SIG-M5 treated with dmso at 0.1 percent for 504 hours (cell line): Measurements from ENCODE around the gene SEMA3A.
"Not testable (repeated sequence)": the region's sequence is repeated elsewhere in the genome, so short reads cannot be mapped to it uniquely, and the experiment has no call there.

Experiments
- DNase-seq: peaks from one replicate; lab custom pipeline; 2025; ENCODE audit not compliant: unreplicated experiment; lab: John Stamatoyannopoulos, UW

SEMA3A gene

DNA sequence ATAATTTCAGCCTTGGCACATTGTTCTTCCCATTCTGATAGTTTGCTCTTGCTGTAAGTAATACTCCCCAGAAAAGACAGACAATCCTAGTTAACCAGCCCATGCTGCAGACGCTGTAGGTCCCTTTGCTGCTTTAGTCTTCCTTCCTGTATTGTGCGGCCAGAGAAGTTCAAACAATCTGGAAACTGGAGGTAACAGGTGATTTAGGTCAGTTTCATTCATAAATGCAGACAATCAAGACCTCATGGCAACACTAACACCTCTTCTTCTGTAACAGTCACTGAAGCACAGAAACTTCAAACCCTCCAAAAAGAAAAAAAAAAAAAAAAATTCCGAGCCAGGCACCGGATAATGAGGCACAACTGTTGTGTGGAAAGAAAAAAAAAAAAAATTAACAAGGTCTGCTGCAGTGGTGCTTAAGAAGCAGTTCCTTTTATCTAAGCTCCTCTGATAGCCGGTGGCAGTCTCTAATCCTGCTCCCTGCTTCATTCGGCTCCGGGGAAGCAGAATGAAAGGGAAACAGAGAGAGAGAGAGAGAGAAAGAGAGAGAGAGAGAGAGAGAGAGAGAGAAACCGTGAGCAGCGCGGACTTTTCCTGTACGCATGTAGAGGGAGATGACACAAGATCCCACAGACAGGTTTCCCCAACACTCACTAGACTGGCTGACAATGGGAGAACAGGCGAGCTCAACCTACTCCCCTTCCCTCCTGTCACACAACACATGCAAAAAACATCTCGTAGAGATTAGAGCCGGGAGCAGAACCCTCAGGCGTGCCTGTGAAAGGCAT, at the start of gene SEMA3A:
Gene SEMA3A, minus strand, starts transcription at position 306 of the 788 bp plus-strand sequence. Its CDS starts 203 bp downstream, at position 103.
- peak; percentile 17 for DNase-seq

DNA sequence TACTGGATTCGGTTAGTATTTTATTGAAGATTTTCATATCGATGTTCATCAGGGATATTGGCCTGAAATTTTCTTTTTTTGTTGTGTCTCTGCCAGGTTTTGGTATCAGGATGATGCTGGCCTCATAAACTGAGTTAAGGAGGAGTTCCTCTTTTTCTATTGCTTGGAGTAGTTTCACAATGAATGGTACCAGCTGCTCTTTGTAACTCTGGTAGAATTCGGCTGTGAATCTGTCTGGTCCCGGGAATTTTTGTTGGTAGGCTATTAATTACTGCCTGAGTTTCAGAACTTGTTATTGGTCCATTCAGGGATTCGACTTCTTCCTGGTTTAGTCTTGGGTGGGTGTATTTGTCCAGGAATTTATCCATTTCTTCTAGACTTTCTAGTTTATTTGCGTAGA, 48.4 kb upstream of the SEMA3A start:
- DNase-seq = peak; percentile 49

DNA sequence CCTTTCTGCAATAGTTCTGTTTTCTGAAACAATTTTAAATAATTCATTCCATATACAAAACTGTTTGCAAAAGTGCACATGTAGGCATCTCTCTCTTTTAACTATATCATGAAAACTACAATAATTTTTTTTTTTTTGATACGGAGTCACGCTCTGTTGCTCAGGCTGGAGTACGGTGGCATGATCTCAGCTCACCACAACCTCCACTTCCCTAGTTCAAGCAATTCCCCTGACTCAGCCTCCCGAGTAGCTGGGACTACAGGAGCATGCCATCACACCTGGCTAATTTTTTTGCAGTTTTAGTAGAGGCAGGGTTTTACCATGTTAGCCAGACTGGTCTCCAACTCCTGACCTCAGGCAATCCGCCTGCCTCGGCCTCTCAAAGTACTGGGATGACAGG, 44.0 kb upstream of the SEMA3A start:
- no peak for DNase-seq

DNA sequence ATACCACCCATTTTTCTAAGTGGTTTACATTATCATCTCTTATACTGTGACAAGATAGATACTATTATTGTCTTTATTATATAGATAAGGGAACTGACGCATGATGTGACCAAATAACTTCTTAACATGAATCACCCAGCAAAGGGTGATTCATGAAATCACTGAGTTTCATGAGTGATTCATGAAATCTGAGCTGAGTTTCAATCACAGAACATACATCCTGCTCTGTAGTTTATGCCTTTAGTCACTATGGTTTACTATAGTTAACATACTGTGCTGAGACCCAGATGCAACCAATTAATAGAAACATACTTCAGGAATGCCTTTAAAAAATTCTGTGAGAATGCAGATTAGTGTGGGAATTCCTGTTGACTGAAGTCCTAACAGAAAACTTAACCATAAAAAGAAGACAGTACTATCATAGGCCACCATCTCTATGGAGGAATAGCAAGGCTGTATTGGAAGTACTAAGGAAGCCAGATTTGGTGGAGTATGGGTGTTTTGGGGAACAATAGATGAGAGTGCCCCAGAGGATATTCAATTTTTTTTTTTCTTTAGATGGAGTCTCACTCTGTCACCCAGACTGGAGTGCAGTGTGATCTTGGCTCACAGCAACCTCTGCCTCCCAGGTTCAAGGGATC, 43.1 kb upstream of the SEMA3A start:
- DNase-seq = no peak

DNA sequence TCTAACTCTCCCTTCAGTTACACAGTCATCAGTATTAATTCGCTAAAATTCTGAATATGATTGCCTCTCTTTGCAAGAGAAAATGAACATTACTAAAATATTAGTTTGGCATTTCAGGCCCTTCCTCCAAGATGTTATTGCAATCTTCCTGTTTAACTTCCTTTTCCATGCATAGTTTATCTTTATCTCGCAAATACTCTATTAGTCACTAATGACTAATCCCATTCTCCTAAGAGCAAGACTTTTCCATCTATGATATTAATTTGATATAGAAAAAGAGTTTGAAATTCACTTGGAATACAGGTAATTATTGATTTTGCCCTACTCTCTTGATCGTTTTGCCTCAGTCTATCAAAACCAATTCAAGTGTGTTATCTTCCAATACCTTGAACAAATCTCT, 41.8 kb upstream of the SEMA3A start:
- DNase-seq = no peak

DNA sequence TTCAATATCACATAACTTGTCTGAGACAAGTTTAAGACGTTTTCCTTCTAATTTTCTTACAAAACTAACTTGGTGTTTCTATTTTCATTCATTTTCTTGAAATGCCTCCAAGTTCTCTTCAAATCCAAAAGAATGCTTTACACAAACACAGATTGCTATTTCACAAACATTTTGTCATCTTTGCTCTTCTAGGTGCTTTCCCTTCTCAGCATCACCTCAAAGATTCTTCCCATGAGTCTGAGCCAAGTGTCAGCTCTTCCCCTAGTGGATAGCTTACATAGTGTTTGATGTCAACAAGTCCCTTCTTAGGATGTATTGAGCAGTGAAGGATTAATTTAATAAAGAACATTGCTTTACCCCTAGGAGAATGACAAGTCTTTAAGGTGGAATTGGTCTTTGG, 38.1 kb upstream of the SEMA3A start:
- peak; percentile 6 for DNase-seq

DNA sequence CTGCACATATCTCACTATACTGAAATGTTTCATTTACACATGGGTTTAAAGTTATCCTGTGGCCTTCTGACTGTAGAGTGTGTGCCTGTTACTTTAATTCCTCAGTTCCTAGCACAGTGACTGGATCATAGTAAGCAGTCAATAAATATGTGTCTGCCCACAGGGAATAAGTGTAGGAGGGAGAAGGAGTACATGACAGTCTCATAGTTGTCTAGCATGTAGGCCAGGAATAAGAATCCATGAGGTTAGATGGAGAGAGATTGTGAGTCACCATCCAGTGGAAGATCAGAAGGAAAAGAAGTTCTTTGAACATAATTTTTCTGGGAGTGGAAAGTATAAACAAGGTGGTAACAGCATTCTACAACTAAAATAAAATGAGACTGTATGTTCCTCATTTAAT, 36.6 kb upstream of the SEMA3A start:
- no peak for DNase-seq

DNA sequence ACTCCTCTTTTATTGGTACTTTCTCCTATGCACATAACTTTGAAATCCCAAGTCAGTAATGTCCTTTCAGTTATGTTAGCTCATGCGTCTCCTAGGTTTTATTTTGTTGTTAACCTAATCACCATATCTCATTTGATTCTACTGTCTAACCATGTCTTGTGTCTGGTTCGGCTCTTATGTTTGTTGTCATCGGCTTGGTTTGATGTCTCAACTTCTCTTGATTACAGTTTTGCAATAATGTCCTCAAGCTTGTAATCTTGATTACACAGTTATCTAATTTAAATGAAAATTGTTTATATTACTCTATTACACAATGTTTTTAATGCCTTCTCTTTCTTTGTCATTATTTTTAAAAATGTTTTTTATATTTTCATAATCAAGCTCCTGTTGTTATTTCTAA, 35.9 kb upstream of the SEMA3A start:
- DNase-seq = no peak

DNA sequence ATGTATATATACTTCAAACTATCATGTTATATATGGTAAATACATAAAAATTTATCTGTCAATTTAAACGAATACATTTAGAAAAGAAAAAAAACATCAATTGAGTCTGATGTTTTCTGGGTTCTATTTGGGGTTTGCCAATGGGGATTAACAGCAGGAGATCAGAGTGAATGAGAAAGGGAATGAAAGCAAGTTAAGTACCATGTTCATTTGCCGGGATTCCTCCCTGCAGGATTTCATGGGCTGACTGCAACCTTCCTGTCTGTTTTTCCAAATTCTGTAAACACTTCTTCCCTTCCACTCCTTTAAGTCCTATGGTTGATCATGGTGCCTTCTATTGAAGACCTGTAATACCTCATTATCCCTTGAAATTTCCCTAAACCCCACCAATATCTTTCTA, 33.9 kb upstream of the SEMA3A start:
- DNase-seq = no peak

DNA sequence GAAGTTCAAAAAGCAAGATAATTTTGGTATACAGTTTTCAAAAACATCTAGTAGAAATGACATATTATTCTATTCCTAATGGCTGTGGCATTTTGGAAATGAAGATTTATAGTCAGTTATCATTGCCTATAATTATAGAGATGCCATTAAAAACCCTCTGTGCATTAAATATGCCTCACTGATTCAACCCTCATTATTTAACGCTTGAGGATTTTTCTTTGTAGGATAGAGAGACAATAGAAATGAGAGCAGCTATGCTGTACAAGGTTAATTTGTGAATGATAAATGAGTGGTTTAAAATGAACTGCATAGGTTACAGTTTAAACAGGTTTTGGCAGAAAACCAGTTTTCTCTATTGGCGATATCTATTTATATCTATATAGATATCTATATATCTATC, 32.2 kb upstream of the SEMA3A start:
- no peak for DNase-seq

DNA sequence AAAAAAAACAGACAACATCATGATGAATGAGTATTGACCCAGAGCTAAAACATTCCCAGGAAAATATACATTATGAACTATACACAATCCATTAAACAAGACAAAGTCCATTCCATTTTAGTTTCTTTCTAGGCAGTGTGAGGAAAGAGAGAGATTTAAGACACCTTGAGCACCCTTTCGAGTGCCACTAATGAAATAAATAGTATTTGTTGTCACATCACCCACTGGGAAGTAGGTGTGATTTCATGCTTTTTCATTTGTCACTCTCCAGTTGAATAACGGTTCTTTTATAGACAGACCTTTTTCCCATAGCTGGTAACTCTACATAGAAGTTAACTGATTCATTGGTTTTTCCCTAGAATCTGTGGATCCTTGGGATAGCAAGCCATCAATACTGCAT, 29.9 kb upstream of the SEMA3A start:
- DNase-seq = no peak

DNA sequence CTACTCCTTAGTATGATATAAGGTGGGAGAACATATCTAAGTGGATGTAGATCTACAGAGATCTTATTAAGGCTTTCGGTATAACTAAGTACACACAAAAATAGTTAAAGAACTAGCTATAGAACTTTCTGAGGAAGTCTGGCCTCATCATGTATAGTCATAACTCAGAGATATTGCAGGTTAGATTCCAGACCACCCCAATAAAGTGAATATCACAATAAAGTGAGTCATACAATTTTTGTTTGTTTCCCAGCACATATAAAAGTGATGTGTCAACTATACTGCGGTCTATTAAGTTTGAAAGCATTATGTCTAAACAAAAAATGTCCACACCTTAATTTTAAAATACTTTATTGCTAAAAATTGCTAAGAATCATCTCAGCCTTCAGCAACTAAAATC, 24.7 kb upstream of the SEMA3A start:
- no peak for DNase-seq

DNA sequence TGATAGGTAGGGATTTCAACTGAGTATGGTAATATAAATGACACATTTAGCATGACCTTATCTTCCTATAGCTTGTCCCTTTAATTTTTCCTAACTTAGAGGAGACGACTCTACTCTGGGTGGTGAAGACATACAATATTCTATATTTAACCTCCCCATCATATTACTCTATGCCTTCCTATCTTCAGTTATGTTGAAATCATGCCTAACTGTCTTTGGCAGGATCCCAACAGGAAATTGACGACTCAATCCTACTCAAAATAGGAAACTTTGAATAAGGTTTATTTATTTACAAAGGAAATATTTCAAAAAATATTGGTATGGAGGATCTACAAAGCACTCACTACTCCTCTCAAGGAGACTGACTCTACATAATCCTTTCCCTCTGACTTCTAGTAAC, 24.1 kb upstream of the SEMA3A start:
- peak; percentile 67 for DNase-seq

DNA sequence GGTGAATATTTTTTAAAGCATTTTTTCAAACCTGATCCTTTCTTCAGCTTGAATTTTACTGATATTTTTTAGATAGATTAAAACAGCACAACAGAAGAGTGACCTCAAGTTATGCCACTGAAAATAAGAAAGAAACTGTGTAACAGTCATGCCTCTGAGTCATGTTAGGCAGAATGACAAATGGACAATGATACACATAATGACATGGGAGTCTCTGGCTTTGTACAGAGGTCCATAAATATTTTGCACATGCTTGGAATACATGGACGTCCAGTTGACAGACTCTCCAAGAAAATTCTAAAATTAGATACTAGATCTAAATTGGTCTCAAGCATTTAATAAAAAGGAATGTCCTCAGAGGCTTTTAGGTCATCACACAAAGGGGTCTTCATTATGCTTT, 21.9 kb upstream of the SEMA3A start:
- no peak for DNase-seq

DNA sequence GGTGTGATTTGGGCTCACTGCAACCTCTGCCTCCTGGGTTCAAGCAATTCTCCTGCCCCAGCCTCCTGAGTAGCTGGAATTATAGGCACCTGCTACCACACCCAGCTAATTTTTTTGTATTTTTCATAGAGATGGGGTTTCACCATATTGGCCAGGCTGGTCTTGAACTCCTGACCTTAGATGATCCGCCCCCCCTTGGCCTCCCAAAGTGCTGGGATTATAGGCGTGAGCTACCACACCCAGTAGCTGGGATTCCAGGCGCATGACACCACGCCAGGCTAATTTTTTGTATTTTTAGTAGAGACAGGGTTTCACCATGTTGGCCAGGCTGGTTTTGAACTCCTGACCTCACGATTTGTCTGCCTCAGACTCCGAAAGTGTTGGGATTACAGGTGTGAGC, 20.2 kb upstream of the SEMA3A start:
- not testable (repeated sequence) for DNase-seq

DNA sequence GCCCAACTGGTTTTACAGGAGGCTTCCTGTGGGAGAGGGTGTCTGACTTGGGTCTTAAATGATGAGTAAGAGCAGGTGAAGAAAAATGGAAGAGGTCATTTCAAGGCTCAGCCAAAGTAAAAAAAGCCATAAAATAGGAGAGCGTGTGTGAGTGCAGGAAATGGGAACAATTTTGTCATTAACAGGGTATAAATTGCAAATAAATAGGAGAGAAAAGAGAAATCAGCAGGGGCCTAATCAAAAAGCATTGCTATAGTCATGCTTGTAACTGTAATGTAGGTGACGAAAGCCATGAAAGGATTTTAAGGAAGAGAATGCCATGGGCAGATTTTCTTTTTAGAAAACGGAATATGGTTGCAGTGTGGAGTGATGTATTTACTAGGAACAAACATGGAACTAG, 15.7 kb upstream of the SEMA3A start:
- DNase-seq = no peak

DNA sequence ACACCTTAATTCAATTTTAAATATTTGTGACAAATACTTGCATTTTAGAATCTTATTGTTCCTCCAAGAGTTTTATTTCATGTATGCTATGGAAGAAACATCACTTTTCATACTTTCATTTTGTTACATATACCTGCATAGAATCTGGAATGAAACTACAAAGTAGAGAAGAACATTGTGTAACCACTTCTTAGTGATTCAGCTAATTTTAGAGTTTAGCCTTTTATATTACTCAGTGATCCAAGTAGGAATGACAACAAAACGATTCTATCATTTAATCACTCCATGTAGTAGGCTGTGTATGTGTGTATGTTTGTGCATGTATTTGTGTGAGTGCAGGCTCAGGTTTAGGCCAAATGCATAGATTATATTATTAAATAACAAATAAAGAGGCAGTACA, 14.4 kb upstream of the SEMA3A start:
- DNase-seq = no peak

DNA sequence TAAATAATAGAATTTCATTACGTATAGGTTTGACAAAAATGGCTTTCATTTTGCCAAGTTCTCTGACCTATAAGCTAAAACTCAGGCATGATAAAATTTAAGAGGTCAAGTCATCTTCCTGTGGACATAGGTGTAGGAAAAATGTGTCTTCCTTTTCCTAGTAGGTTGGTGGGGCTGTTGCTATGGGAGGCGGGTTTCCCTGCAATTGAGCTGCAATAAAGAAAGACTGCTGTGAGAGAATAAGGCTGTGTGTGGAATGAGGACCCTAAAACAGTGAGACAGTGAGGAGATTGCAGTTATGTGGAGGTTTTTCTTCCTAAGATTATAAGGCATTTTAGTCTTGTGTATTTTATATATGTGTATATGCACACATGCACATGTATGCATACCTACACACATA, 13.0 kb upstream of the SEMA3A start:
- no peak for DNase-seq

DNA sequence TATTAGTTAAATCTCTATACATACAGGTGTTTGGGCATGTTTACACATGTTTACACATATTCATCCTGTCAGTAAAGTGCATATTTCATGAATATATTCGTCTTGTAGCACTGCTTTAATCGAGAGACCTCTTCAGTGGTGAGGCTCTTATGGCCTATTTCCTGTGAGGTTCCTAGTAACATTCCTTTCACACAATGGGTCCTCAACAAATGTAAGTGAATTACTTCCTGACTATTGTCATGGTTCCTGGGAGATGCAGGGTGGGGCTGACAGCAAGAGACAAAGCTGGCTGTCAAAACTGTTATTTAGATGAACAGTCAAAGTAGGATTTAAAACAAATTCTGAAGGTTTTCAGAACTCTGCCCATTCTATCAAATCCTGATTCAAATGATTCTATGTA, 12.4 kb upstream of the SEMA3A start:
- no peak for DNase-seq

DNA sequence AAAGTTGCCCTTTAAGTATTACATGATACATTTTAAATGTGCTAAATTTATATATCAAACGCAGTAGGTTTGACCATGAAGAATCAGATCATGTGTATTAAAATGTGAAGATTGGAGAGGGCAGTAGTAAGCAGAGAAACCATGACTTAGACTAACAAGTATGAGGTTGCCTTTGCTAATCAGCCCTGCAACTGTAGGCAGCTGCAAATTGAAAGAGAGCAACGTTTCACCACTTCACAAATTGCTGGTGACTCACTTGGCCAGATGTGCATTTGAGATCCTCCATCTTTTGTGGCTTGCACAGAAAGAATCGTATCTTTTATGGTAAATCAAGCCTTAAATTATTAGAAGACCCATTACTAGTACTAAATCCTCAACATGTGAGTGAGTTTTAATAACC, 10.1 kb upstream of the SEMA3A start:
- no peak for DNase-seq

DNA sequence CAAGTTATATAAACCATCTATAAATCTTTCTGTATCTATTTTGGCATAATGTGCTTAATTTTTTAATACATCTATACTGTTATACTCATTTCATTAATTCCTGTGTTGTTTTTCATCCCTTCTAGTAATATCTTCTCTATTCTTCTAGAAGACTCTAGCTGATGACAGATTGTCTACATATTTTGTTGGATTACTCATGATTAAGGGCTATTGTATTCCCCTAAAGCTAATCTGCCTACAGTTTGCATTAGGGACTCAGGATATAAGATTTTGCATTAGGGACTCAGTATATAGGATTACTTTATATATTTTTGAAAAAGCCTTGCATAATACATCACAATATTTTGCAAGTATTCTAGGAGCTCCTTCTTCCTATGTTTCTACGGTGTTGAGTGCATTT, 8.3 kb upstream of the SEMA3A start:
- no peak for DNase-seq

DNA sequence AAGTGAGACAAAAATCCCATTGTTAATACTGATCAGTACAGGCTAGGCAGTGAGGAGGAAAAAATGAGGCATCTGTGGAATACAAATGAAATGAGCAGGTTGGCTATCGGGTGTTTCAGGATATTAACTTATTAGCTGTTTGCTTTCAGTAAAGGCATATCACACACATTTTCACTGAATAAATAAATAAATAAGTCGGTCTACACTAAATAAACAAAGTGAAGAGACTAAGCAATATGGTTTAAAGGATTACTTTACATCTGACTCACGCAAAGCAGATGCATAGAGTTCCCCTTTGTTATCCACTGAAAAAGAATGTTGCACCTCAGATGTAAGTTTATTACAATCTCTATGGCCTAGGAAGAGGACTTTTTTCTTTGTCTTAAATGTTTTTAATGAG, 6.3 kb upstream of the SEMA3A start:
- DNase-seq = no peak

DNA sequence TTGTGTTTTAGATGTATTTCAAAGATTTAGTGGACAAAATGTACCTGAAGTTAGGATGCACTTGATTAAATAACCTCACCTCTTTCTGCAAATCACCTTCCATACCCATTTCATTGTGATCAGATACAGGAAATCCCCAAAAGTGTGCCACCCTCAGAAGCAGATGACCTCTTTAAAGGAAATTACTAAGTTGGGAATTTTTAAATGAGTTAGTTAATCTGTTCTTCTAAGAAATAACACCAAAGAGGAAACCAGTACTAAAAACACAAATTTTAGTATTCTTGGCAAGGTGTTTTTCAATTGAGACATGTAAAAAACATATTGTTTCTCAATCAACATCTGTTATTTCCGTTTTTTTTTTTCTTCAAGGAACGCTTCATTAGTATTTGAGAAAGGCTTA, 4.6 kb upstream of the SEMA3A start:
- no peak for DNase-seq
